Activated CD8-positive, alpha-beta T cell treated with anti-CD3 and anti-CD28 coated beads, Interleukin-2, amount 10 ng/mL, durations not matched to agents 7 days and 5 days (primary cell): ENCODE data around the gene XPO6. TPM values are rescaled to one million over a fixed set of nuclear protein-coding genes. Genes with fewer than 3 reads are reported as not detected.
"Not testable (repeated sequence)": the region's sequence is repeated elsewhere in the genome, so short reads cannot be mapped to it uniquely, and the experiment has no call there.

Source experiments
- ATAC-seq: fragments of 150-1000 bp; cut with Tn5 transposase; one replicate; pipeline ENCODE4 v1.10.0; 2021; ENCODE audit warnings: moderate library complexity
- CTCF ChIA-PET: fragments of 350-600 bp; sonication (Branson Sonifier 250); formaldehyde crosslinking; loops from one replicate; lab custom pipeline; 2021; ENCODE audit warnings: antibody characterized with exemption; lab: Charles Lee
- POLR2A ChIA-PET: fragments of 350-600 bp; sonication (Branson Sonifier 250); formaldehyde crosslinking; loops from one replicate; lab custom pipeline; 2021; ENCODE audit warnings: antibody characterized with exemption; lab: Charles Lee
- DNase-seq: peaks from one replicate; pipeline ENCODE4 v3.0.0-alpha.2; 2020
- H3K27ac Mint-ChIP-seq: one replicate; pipeline ENCODE4 v1.8.0; 2021; ENCODE audit warnings: mild to moderate bottlenecking, mixed read lengths
- H3K27me3 Mint-ChIP-seq: one replicate; pipeline ENCODE4 v1.8.0; 2021; ENCODE audit warnings: low read depth, mixed read lengths
- H3K36me3 Mint-ChIP-seq: one replicate; pipeline ENCODE4 v1.8.0; 2021; ENCODE audit warnings: low read depth, mixed read lengths
- H3K4me1 Mint-ChIP-seq: one replicate; pipeline ENCODE4 v1.8.0; 2021; ENCODE audit warnings: low read depth, mixed read lengths
- H3K4me3 Mint-ChIP-seq: one replicate; pipeline ENCODE4 v1.8.0; 2021; ENCODE audit warnings: mild to moderate bottlenecking, mixed read lengths
- H3K9me3 Mint-ChIP-seq: one replicate; pipeline ENCODE4 v1.8.0; 2022; ENCODE audit warnings: mixed read lengths; ENCODE audit not compliant: insufficient read depth
- total RNA-seq, 2 experiments: library from RNA; stranded (reverse); gene quantifications; one replicate each; pipeline ENCODE4 v1.2.3, GENCODE V29; 2021

Gene XPO6, protein sequence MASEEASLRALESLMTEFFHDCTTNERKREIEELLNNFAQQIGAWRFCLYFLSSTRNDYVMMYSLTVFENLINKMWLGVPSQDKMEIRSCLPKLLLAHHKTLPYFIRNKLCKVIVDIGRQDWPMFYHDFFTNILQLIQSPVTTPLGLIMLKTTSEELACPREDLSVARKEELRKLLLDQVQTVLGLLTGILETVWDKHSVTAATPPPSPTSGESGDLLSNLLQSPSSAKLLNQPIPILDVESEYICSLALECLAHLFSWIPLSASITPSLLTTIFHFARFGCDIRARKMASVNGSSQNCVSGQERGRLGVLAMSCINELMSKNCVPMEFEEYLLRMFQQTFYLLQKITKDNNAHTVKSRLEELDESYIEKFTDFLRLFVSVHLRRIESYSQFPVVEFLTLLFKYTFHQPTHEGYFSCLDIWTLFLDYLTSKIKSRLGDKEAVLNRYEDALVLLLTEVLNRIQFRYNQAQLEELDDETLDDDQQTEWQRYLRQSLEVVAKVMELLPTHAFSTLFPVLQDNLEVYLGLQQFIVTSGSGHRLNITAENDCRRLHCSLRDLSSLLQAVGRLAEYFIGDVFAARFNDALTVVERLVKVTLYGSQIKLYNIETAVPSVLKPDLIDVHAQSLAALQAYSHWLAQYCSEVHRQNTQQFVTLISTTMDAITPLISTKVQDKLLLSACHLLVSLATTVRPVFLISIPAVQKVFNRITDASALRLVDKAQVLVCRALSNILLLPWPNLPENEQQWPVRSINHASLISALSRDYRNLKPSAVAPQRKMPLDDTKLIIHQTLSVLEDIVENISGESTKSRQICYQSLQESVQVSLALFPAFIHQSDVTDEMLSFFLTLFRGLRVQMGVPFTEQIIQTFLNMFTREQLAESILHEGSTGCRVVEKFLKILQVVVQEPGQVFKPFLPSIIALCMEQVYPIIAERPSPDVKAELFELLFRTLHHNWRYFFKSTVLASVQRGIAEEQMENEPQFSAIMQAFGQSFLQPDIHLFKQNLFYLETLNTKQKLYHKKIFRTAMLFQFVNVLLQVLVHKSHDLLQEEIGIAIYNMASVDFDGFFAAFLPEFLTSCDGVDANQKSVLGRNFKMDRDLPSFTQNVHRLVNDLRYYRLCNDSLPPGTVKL
- 100 to 1,000 TPM; 206 to 209 TPM for total RNA-seq

DNA sequence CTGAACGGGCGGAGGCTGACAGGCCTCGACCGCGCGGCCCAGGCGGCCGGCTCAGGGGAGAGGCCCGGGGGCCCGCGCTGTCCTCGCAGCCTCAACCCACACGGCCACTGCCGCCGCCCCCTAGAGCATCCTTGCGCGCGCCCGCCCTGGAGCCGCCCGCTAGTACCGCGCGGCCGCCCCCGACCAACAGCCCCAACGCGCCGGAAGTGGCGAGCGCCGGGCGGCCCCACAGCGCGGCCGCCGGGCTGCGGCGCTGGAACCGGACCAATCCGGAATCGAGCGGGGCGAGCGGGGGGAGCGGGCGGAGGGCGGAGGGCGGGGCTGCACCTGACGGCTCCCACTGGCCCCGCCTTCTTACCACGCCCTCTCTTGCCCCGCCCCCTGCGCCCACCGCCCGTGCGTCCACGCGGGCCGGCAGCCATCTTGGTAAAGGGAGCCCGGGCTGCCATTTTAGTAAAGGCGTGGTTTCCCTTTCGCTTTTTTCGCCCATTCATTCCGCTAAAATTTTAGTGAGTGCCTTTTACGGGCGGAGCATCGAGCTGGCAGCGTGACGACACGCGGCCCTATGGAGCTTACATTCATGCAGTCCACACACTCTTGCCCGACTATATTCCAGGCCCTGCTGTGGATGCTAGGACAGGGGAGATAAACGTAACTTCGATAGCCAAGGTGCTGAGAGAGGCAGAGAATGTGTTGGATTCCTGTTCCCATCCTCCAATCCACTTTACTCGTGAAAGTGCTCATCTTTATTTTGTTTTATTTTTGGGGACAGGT lies at the start of gene XPO6:
TSS of gene XPO6 (minus strand) at position 208 of the 774 bp plus-strand sequence. CDS start 597 bp downstream, outside the sequence.
- peaks cover 37% of the 10 kb centered on the region for H3K36me3 Mint-ChIP-seq
- H3K4me1 Mint-ChIP-seq = peaks cover 33% of the 10 kb centered on the region
- H3K4me3 Mint-ChIP-seq = peak within 1 kb of the TSS; percentile 89
- H3K27ac Mint-ChIP-seq = peak within 1 kb of the TSS; percentile 99
- ChIA-PET POLR2A (interaction anchor here (0.8 to 6.7 kb wide), 8 partner anchors 10 to 105 kb away, joined by 3 to 135 read pairs (median 8); no protein-coding TSS in a partner anchor), CTCF (interaction anchor here (0.7 to 12.6 kb wide), 8 partner anchors 10 to 75 kb away, joined by 3 to 275 read pairs (median 5); no protein-coding TSS in a partner anchor)
- H3K27me3 Mint-ChIP-seq = no peaks in the 10 kb centered on the region
- ATAC-seq (peak; percentile 84), DNase-seq (peak; percentile 99)
- H3K9me3 Mint-ChIP-seq = peaks cover 2% of the 10 kb centered on the region

DNA sequence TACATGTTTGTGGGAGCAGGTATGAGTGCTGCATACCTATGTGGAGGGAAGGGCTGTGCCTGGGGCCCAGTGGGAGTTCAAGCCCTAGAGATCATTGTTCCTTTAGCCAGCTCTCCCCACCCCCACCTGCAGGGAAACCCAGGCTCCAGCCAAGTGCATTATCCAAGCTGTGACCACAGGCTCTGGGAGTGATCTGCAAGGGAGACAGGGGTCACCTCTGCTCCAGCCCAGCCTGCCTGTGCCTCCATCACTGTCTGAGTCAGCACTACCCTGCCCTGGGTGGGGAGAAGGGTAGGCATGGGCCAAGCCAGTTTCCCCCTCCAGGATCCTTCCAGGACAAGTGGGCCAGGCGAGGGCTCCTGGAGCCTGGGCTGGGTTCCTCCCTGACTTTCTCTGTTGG lies 48.4 kb upstream of the XPO6 start:
- ChIA-PET POLR2A (no interaction called here), CTCF (no interaction called here)
- DNase-seq = no peak
- no peak overlapping the region for H3K4me3 Mint-ChIP-seq
- H3K4me1 Mint-ChIP-seq = peaks cover 11% of the 10 kb centered on the region
- no peaks in the 10 kb centered on the region for H3K9me3 Mint-ChIP-seq
- peak overlapping the region; percentile 71 for H3K27ac Mint-ChIP-seq
- no peaks in the 10 kb centered on the region for H3K36me3 Mint-ChIP-seq
- ATAC-seq = no peak
- H3K27me3 Mint-ChIP-seq = peaks cover 20% of the 10 kb centered on the region

DNA sequence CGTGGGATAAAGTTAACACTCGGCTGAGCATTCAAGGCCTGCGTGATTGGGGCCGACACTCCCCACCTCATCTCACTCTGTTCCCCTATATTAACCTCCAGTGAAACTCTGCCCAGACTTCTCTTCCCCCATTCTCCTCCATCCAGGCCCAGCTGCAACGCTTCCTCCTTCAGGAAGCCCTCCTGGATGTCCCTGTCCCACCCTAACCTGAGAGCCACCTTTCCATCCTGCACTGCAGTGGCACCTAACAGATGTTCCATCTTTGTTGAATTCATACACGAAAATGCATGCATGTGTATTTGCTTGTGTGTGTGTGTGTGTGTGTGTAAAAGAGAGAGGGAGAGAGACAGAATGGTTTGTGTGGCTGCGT lies 48.0 kb upstream of the XPO6 start:
- peaks cover 20% of the 10 kb centered on the region for H3K27me3 Mint-ChIP-seq
- peaks cover 11% of the 10 kb centered on the region for H3K4me1 Mint-ChIP-seq
- peak overlapping the region; percentile 71 for H3K27ac Mint-ChIP-seq
- DNase-seq (no peak), ATAC-seq (no peak)
- CTCF ChIA-PET = no interaction called here
- H3K4me3 Mint-ChIP-seq = no peak overlapping the region
- H3K9me3 Mint-ChIP-seq = no peaks in the 10 kb centered on the region
- POLR2A ChIA-PET = no interaction called here
- H3K36me3 Mint-ChIP-seq = no peaks in the 10 kb centered on the region

DNA sequence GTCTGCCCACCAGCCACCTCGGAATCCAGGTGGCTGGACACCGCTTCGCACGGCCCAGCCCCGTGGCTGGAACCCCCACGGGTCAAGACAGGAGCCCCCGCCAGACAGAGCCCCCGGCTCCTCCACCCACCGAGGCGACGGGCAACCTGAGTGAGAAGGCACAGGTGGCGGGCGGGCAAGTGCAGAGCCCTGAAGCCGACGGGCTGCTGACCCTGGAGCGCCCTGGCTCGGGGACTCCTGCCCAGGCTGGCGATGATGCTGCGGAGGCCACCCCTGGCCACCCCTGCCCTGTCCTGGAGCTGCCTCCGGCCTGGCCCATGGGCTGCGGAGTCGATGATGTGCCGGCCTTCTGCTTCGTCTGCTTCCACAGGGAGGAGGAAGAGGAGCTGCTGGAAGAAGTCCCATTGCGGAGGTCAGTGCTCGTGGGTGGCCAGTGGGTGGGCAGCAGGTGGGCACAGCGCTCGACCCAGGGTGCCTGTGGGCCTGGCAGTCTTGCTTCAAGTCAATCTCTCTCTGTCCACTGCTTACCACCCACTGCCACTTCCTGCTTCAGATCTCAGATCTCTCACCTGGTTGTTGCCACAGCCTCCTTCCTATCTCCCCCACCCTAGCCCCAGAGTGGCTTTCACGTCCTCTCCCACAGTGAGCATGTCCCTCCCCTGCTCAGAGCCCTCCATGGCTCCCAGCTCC lies 47.5 kb upstream of the XPO6 start:
- Mint-ChIP-seq H3K27me3 (peaks cover 18% of the 10 kb centered on the region), H3K9me3 (no peaks in the 10 kb centered on the region), H3K4me1 (peaks cover 9% of the 10 kb centered on the region), H3K27ac (peak overlapping the region; percentile 71), H3K4me3 (no peak overlapping the region), H3K36me3 (no peaks in the 10 kb centered on the region)
- ChIA-PET POLR2A (no interaction called here), CTCF (no interaction called here)
- DNase-seq = peak; percentile 57
- ATAC-seq = no peak

DNA sequence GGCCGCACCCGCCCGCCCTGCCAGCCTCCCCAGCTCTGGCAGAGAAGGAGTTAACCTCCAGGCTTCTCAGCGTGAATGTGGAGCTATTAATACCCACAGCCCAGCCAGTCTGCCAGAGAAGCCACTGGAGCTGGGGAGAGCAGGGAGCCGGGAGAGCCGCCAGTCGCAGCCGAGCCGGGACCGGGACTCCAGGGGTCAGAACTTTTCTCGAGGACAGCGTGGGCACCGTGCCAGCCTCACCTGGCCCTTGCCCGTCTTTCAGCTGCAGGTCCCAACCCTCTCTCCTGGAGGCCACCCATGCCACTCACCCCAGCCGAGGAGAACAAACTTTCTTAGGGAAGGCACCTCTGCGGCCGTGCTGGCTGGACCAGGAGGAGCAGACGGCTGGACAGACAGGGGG lies 46.8 kb upstream of the XPO6 start:
- peaks cover 9% of the 10 kb centered on the region for H3K4me1 Mint-ChIP-seq
- no peak overlapping the region for H3K27ac Mint-ChIP-seq
- H3K27me3 Mint-ChIP-seq = peaks cover 15% of the 10 kb centered on the region
- H3K4me3 Mint-ChIP-seq = no peak overlapping the region
- no peak for ATAC-seq
- H3K9me3 Mint-ChIP-seq = no peaks in the 10 kb centered on the region
- CTCF ChIA-PET = no interaction called here
- H3K36me3 Mint-ChIP-seq = no peaks in the 10 kb centered on the region
- POLR2A ChIA-PET = no interaction called here
- no peak for DNase-seq

DNA sequence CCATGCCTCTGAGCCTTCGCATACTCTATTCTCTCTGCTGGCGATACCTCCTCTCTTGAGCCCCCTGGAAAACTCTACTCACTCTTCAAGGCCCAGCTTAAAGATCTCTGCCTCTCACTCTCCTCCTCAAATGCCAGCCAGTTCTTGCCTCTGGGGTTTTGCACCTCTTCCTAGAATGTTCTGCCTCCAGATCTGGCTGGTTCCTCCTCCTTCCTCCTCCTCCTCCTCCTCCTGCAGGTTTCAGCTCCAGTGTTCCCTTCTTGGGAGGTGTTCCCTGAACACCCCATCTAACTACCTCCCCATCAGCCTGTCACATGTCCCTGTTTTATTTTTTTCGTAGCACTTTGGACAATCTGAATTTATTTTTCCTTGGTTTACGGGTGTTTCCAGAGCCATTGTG lies 45.5 kb upstream of the XPO6 start:
- Mint-ChIP-seq H3K4me3 (no peak overlapping the region), H3K36me3 (no peaks in the 10 kb centered on the region), H3K9me3 (no peaks in the 10 kb centered on the region), H3K27me3 (peaks cover 15% of the 10 kb centered on the region), H3K4me1 (peaks cover 9% of the 10 kb centered on the region), H3K27ac (no peak overlapping the region)
- DNase-seq (no peak), ATAC-seq (no peak)
- POLR2A ChIA-PET = no interaction called here
- CTCF ChIA-PET = no interaction called here

DNA sequence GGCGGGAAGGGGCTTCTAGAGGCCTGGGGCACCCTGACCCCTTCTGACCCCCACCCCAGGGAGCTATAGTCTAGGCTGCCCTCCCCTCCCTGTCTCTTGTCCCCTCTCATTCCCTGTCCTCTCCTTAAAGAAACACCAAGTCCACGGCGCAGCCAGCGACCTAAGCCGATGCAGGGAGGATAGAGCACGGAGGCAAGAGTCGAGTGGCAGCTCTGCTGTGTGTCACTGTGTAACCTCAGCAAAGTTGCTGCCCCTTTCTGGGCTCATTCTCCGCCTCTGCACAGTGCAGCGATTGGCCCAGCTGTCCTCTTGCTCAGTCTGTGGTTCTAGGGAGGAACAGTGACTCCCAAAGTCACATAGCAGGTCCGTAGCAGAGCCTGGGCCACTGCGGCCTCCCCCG lies 44.1 kb upstream of the XPO6 start:
- H3K4me1 Mint-ChIP-seq = peaks cover 9% of the 10 kb centered on the region
- H3K27me3 Mint-ChIP-seq = peaks cover 13% of the 10 kb centered on the region
- no peaks in the 10 kb centered on the region for H3K9me3 Mint-ChIP-seq
- H3K27ac Mint-ChIP-seq = no peak overlapping the region
- ATAC-seq = no peak
- no peak overlapping the region for H3K4me3 Mint-ChIP-seq
- ChIA-PET POLR2A (no interaction called here), CTCF (no interaction called here)
- no peaks in the 10 kb centered on the region for H3K36me3 Mint-ChIP-seq
- no peak for DNase-seq

DNA sequence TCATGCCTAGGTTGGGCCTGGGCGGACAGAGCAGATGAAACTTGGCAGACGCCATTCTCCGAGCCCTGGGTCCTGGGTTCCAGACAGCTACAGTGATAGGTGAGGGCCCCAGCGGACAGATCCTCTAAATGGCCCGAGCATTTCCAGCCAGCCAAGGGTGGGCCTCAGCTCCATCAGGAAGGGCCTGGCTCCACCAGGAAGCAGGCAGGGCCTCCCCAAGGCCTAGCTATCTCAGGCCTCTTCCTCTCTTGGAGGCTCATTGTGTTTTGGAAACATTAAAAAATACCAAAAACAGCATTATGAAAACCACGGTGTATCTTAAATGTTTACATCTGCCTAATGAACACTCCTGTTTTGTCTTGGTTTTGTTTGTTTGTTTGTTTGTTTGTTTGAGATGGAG lies 42.4 kb upstream of the XPO6 start:
- Mint-ChIP-seq H3K9me3 (no peaks in the 10 kb centered on the region), H3K4me1 (peaks cover under 1% of the 10 kb centered on the region), H3K27me3 (peaks cover 11% of the 10 kb centered on the region), H3K36me3 (no peaks in the 10 kb centered on the region), H3K27ac (no peak overlapping the region), H3K4me3 (no peak overlapping the region)
- DNase-seq (no peak), ATAC-seq (no peak)
- ChIA-PET CTCF (no interaction called here), POLR2A (no interaction called here)

DNA sequence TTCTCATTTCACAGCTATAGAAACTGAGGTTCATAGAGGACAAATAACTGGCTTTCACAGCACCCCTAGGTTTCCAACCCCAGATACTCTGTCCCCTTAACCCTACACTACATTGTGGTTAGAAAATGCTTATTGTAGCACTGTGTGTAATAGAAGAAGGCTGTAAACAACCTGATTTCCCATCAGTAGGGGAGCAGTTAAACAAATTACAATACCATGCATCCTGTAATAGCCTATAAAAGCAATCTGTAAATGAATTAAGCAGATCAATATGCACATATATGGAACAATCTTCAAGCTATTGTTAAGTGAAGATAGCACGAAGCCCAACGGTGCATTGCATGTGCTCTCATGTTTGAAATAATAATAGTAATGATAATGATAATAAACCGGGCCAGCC lies 39.2 kb upstream of the XPO6 start:
- ChIA-PET POLR2A (no interaction called here), CTCF (no interaction called here)
- no peak overlapping the region for H3K4me3 Mint-ChIP-seq
- H3K9me3 Mint-ChIP-seq = no peaks in the 10 kb centered on the region
- no peak for DNase-seq
- H3K4me1 Mint-ChIP-seq = no peaks in the 10 kb centered on the region
- no peak for ATAC-seq
- no peak overlapping the region for H3K27ac Mint-ChIP-seq
- no peaks in the 10 kb centered on the region for H3K36me3 Mint-ChIP-seq
- H3K27me3 Mint-ChIP-seq = peaks cover 11% of the 10 kb centered on the region

DNA sequence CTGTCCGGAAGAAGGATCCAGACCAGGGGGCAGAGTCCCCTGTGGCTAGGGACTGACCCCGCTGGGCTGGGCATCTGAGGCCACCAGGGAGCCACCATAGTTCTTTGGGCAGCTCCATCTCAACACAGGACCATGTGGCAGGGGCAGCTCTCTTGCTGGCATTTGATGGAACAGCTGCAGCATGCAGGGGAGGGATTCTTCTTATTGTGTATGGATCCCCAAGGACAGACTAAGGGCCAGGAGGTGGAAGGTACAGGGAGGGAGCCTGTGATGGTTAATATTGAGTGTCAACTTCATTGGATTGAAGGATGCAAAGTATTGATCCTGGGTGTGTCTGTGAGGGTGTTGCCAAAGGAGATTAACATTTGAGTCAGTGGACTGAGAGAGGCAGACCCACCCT lies 37.7 kb upstream of the XPO6 start:
- H3K4me3 Mint-ChIP-seq, ATAC-seq, DNase-seq, H3K27ac Mint-ChIP-seq, CTCF ChIA-PET, H3K36me3 Mint-ChIP-seq, H3K9me3 Mint-ChIP-seq, POLR2A ChIA-PET, H3K4me1 Mint-ChIP-seq: not testable (repeated sequence)
- peaks cover 11% of the 10 kb centered on the region for H3K27me3 Mint-ChIP-seq

DNA sequence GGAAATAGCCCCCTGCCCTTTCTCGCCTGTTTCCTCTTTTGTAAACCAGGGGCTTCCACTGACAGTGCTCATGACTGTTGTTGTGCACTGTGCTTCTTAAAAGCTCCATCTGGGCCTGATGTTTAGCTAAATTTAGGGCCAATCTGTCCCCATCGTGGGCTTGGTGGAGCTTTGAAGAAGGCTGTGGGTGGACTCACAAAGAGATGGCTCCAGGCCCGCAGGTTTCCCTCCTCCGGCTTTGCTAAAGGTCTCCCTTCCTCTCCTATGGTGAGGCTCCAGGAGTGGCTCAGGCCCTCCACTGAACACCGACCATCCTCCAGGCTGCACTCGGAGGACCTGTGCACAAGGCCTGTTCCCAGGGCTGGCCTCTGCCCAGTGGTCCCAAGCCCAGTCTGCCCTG lies 30.2 kb upstream of the XPO6 start:
- no peaks in the 10 kb centered on the region for H3K36me3 Mint-ChIP-seq
- ChIA-PET POLR2A (no interaction called here), CTCF (no interaction called here)
- H3K4me3 Mint-ChIP-seq = no peak overlapping the region
- H3K27ac Mint-ChIP-seq = no peak overlapping the region
- no peaks in the 10 kb centered on the region for H3K9me3 Mint-ChIP-seq
- peaks cover 2% of the 10 kb centered on the region for H3K4me1 Mint-ChIP-seq
- no peak for ATAC-seq
- no peak for DNase-seq
- no peaks in the 10 kb centered on the region for H3K27me3 Mint-ChIP-seq
